Sciatic nerve (tissue), 2 donors: ENCODE data around the gene EXD3. TPM values are rescaled to one million over a fixed set of nuclear protein-coding genes. Genes with fewer than 3 reads are reported as not detected.
"Not testable (repeated sequence)": the region's sequence is repeated elsewhere in the genome, so short reads cannot be mapped to it uniquely, and the experiment has no call there.

Source experiments
- ATAC-seq: fragments of 200-7000 bp; cut with Tn5 transposase; one replicate; pipeline ENCODE4 v1.9.1; 2020; ENCODE audit warnings: mild to moderate bottlenecking, moderate library complexity
- DNase-seq: peaks from one replicate; pipeline ENCODE4 v3.0.0-alpha.2; 2020; ENCODE audit warnings: low spot score
- intact Hi-C: fragments of 100-400 bp; cut with DNase I; formaldehyde crosslinking; loops from one replicate; pipeline ENCODE4 v1.14.2; 2022
- total RNA-seq: library from RNA; stranded (reverse); fragmentation: NEBNext Ultra II Directional; extraction: Animal tissue kit (Norgen Biotek cat#: 25700); gene quantifications from one replicate; pipeline ENCODE4 v1.2.1, GENCODE V29; 2021
- donor health status: DM: no; HTN: no; CAD: no.
- donor health status: DM: no; HTN: no; CAD: no.

Gene EXD3
- total RNA-seq, 1 donor from 2014 or later = 48.1 TPM

DNA sequence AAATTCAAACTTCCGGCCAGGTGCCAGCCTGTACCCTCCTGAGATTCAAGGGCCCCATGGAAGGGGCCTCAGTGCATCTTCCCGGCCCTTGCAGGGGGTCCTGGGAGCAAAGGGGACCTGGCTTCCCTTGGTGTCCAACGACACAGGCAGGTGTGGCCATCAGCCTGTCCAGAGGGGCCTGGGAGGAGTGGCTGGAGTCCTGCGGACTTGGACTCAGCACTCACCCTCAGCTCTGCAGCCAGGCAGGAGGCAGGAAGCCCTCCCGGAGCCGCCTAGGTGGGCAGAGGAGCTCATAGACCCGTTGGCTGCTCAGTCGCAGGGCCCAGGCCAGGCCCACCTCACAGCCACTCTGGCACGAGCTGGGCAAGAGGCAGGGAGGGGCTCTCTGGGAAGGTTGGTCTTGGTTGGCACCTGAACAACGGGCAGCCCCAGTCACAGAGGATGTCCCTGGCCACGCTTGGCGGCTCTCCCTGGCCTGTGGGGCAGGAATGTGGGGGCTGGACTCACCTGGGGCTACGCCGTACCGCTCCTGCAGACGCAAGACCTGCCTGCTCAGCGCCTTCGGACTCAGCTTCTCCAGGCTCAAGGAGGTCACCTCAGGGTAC is 67.1 kb downstream of the EXD3 start:
- ATAC-seq (no peak), DNase-seq (no peak)
- intact Hi-C loops = no loop called here

DNA sequence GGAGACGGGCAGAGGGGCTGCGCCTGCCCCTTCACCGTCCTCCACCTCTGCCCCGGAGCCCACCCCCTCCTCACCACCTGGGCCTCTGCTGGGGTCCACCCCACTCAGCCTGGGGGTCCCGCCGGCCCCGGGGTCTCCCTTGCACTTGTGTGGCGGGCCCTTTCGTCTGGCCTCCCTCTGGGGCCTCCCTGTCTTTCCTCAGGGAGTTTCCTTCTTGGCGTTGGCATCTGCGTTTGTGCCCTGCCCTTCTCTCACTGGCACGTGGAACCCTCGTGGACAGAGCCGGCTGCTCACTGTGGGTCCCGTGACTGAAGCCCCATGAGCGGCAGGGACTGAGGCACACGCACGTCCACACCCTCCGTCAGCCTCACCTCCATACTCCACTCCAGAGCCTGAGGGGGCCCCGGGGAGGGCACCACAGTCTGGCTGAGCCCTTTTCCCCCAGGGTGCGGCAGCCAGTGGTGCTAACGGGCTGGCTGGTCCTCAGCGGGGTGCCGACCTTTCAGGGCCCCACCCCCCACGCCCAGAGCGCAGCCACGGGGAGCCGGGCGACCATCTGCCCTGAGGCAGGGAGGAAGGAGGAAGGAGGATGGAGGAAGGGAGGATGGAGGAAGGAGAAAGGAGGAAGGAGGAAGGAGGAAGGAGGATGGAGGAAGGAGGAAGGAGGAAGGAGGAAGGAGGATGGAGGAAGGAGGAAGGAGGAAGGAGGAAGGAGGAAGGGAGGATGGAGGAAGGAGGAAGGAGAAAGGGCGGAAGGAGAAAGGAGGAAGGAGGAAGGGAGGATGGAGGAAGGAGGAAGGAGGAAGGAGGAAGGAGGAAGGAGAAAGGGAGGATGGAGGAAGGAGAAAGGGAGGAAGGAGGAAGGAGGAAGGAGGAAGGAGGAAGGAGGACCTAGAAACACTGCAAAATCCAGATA is 67.9 kb downstream of the EXD3 start:
- DNase-seq (no peak), ATAC-seq (no peak)
- intact Hi-C loops = no loop called here

DNA sequence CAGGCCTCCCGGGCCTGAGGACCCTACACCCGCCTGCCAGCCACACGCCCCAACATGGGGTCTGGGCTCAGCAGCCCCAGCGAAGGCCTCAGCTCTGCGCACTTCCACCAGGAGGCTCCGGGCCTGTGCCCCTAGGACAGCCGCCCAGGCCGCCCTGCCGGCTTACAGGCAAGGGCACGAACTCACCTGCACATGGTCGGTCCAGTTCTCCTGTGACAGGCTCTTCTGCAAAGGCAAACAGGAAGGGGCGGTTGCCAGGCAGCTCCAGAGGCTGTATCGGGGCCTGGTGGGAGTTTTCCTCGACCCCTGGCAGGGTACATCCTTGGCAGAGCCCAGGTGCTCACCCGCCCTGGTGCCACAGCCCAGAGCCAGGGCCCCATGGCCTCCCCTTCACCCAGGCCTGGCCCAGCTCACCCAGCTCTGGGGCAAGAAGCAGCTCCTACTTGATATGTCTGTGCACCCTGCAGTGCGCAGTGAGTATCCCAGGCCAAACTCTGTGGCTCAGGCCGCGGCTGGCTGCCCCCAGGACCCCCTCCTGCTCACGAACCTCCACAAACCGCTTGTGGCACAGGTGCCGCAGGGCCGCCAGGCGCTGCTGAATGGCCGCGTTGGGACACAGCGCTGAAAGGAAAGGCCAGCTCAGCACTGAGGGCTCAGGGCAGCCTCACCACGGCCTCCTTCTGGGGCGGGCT is 68.7 kb downstream of the EXD3 start:
- ATAC-seq = no peak
- peak; percentile 50 for DNase-seq
- intact Hi-C loops = no loop called here

DNA sequence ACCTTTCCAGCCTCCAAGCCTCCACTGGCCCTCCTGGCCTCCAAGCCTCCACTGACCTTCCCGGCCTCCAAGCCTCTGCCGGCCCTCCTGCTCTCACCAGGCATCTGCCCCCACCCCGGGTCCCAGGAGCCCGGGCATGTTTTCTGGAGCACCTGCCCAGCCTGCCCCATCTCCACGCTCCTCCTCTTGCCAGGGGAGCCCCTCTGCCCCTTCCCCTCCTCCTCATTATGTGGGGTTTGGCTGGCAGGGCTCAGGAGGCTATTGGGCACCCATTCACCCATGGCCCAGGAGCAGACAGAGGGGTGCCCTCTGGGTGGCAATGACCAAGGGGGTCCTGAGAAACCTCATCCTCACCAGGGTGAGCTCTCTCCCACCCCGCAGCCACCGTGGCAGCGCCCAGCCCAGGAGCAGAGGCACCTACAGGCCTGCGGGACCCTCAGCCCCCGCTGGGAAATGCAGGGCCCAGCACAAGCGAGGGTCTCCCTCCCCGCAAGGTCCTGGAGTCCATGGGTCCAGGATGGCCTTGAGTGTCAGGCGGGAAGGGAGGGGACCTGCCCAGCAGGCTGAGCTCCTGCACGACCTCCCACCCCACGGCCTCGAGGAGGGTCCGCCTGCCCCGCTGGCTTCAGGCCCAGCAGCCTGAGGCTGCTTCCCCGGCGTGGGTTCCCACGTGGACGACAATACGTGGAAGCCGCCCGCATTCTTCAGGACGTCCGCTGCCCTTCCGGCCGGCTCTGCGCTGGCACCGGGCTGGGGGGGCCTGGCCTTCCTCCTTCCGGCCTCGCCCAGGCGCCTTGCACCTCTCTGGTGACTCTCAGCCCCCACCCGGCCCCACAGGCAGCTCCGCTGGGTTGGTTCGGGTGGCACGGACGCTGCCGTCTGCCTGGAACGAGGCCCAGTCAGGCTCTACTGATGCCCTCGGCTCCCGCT is 69.5 kb downstream of the EXD3 start:
- intact Hi-C loops = no loop called here
- DNase-seq (no peak), ATAC-seq (no peak)

DNA sequence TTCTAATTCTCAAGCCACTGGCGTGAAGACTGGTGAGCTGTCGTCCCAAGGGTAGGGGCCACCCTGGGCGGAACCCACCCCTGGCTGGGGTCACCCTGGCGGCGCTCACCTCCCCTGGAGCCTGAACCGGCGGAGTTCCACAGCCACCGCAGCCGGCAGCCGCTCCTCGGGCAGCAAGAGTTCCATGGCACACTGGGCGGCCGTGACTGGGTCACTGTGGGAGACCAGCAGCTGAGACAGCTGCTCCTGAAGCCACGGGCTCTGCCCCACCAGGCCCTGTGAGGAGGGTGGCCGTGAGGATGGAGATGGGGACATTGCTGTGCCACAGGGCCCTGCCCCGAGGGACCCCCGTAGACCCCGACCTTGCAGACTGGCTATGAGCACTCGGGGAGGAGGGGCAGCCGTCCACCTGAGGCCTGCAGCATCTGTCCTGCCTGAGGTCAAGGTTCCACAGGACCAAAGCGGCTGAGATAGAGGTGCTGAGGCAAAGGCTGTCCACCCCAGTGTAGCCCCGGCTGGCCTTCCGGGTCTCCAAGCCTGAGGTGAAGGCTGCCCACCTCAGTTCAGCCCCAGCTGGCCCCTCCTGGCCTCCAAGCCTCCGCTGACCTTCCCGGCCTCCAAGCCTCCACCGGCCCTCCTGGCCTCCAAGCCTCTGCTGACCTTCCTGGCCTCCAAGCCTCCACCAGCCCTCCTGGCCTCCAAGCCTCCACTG is 70.3 kb downstream of the EXD3 start:
- ATAC-seq (no peak), DNase-seq (no peak)
- intact Hi-C loops = no loop called here

DNA sequence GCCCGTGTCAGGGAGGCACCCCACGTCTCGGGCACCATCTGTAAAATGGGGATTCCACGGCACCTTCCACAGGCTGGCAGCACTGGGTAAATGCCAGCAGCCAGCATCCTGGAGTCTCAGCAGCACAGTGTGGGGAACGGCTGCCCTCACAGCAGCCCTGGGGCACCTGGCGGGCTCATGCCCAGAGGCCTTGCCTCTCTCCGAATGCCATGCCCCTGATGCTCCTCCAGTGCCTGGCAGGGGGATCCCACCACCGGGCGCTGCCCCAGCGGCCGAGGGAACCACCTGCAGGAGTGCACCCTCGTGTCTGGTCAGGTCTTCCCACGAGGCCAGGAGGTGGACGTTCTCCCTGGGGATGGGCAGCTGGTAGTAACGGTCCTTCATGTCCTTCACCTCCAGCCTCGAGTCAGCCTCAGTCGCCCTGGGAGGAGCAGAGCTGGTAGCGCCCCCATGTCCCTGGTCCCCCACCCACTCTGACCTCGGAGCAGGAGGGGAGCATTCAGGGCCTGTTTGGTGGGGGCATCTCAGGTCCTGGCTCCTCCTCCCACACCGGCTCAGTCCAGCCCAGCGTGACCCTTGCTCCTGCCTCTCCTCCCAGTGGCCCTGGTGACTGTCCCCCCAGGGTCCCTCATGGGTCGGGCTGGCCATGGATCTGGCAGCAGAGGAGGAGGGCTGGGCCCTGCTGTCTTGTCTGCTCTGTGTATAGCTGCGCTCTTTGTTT is 71.0 kb downstream of the EXD3 start:
- intact Hi-C loops = no loop called here
- ATAC-seq = no peak
- no peak for DNase-seq

DNA sequence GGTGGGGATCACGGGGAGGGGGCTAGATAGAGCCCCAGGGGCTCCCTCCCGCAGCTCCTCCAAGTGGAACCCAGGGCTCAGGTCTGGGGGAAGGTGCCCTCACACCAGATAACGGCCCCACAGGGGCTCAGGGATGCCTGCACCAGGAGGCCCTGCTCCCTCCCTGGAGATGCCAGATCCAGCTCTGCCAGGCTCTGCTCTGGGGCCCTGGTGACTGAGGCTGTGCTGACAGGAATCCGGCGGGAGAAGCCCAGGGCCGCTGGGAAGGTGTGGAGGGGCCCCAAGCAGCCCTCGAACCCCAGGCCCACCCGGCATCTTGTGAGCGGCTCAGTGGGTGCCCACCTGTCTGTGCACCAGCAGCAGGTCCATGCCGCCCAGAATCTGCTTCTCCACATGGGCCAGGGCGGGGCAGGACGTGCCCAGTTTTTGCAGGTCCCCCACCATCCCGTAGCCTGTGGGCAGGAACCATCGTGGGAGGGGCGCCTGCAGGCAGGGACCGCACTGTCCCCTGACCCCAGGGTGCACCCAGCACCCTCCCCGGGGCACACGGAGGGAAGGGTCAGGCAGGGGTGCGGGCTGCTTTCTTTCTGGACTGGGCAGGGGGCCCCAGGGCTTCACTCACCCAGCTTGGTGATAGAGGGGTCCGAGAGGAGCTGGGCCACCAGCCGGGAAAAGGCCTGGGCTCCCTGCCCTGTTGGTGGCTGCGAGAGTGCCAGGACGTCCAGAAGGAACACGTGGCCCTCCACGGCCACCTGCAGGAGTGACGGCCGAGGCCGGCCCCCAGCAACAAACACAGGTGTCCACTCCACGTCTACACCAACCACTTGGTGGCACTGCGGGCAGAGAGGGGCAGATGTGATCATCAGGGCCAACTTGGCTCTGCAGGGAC is 72.0 kb downstream of the EXD3 start:
- no peak for ATAC-seq
- no peak for DNase-seq
- intact Hi-C loops = no loop called here

DNA sequence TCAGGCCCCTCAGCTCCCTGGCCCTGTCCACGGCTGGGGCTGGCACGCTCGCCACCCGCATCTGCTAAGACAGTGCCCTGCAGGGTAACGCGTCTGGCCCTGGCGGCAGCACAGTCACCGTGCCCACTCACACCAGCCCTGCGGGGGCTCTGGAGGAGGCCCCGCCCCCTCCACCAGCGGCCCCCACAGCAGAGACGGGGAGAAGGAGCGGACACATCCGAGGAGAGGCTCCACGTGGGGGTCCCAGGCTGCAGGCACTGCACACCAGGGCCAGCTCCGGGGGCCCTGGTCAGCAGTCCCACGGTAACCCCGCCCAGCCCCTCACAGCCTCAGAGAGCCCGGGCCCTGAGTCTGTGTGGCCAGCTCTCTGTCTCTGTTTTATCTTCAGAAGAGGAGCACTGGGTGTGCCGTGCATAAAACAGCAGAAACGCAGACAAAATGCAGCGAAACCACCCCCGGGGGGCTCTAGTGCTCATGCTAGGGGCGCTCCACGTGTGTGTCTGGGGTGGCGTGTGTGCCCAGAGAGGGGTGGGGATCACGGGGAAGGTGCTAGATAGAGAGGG is 73.4 kb downstream of the EXD3 start:
- intact Hi-C loops = no loop called here
- DNase-seq (no peak), ATAC-seq (no peak)

DNA sequence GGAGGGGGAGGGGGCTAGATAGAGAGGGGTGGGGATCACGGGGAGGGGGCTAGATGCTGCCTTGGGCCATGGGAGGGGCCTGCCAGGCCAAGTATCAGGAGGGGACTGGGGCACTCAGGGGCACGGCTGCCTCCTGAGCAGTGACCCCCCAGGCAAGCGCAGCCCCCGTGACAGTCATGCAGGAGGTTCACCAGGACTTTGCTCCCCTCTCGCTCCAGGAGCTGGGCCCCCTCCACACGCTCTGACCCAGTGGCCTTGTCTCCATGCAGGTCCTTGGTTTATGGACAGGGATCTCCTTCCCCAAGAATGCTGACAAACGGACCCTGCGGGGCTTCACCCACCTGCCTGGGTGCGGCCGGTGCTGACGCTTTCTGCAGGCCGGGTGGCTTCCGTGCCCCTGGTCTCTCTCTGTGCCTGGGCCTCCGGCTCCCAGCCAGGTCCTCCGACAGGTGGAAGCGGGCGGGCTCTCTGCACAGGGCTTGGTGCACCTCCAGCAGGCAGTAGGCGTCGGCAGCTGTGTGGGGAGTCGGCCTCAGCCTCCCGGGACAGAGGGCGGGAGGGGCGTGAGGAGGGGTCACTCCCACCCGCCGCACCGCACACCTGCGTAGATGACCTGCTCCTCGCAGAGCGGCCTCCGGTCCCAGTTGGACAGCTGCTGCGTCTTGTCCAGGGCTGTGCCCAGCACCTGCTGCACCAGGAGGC is 74.0 kb downstream of the EXD3 start:
- intact Hi-C loops = no loop called here
- no peak for ATAC-seq
- DNase-seq = no peak

DNA sequence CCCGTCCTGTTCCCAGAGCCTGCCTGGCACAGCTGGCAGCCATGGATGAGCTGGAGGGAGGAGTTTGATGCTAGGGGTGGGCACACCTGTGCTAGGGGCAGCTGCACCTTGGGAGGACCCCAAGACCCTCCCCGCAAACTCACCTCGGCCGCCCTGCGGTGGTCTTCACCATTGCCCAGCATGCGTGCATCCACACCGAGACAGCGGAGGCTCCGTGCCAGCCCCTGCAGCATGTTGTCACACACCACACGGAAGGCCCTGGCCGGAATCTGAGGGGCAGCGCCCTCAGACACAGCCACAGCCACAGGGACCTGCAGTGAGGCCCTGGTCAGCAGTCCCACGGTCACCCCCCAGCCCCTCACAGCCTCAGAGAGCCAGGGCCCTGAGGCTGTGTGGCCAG is 75.0 kb downstream of the EXD3 start:
- intact Hi-C loops = no loop called here
- ATAC-seq = no peak

DNA sequence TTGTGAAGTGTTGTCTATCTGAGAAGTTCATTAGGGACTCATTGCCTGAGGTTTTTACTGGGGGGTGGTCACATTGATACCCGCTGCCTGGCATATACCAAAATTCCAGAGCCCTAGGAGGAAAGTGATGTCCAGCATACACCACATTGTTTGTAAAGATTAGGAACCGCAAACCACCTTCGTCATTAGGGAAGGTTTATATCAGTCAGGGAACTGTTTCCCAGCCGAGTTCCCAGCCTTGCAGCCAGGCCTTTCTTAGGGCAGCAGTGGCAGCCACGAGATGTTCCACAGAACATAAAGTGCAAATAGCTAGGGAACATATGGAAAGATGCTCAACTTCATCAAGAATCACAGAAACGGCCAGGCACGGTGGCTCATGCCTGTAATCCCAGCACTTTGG is 80.5 kb downstream of the EXD3 start:
- DNase-seq = no peak
- ATAC-seq = no peak
- intact Hi-C loops = no loop called here

More for the DNA sequence above, 75.0 kb downstream of the EXD3 start:
- DNase-seq = no peak

DNA sequence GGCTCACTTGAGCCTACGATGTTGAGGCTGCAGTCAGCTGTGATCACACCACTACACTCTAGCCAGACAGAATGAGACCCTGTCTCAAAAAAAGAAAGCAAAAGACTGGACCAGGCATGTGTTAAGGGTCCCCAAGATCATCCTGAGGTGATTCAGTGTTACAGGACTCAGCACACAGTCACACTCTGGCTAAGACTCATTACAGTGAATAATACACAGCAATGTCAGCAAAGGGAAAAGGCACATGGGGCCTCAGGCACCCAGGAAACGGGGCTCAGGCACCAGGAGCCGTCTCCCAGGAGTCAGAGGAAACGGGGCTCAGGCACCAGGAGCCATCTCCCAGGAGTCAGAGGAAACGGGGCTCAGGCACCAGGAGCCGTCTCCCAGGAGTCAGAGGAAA is 81.7 kb downstream of the EXD3 start:
- no peak for ATAC-seq
- intact Hi-C loops = no loop called here

DNA sequence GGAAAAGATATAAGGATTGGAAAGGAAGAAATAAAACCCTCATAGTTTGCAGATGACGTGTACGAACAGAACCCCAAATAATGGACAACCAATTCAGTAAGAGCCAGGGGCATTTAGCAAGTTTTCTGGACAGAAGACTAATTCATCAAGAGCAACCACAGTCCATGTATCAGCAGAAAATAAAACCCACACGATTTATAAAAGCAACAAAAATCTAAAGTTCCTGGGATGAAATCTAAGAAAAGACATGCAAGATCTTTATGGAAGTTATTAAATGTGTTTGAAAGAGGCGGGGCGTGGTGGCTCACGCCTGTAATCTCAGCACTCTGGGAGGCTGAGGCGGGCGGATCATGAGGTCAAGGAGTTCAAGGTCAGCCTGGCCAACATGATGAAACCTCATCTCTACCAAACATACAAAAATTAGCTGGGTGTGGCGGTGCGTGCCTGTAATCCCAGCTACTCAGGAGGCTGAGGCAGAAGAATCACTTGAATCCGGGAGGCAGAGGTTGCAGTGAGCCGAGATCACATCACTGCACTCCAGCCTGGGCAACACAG is 83.0 kb downstream of the EXD3 start:
- DNase-seq, intact Hi-C loops, ATAC-seq: not testable (repeated sequence)

More for the DNA sequence above, 81.7 kb downstream of the EXD3 start:
- DNase-seq = no peak

DNA sequence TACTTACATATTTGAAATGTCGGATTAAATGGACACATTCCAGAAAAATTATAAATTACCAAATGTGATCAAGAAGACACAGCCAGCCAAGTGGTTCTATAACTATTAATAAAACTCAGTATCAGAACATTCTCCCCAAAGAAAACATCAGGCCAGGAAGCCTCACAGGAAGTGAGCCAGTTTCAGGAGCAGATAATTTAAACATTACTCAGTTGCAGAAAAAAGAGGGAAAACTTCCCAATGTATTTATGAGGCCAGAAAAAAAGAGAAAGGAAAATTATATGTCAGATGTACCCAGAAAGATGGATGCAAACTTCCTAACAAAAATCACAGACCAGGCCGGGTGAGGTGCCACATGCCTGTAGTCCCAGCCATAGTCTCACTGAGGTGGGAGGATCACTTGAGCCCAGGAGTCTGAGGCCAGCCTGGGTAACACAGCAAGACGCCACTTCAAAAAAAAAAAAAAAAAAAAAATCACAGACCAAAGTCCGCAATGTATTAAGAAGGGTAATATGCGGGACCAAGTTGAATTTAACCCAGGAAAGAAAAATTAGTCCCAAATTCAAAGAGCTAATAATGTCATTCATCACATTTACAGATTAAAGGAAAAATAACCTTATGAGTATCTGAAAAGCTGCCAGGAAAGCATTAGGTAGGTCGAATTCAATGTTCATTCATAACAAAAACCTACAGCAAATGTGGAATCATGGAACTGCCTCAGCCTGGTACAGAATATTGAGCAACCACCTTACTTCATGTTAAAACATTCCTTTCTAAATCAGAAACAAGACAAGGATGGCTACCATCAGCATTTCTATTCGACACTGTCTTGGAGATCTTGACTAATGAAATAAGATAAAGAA is 83.7 kb downstream of the EXD3 start:
- ATAC-seq = no peak
- DNase-seq = no peak
- intact Hi-C loops = no loop called here

DNA sequence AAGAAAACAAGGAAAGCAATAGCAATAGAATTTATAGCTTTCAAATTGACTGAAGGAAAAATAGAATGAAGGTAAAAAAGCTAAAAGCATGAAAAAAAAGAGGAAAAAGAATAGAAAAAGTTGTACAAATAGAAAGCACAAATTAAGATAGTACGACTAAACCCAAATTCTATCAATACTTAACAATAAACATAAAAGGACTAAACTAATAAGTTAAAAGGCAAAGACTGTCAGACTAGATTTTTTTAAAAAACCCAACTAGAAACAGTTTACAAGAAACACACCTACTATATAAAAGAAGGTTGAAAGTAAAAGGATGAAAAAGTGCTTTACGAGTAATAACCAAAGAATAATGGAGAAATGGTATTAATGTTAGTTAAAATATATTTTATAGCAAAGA is 86.2 kb downstream of the EXD3 start:
- no peak for ATAC-seq
- DNase-seq = no peak
- intact Hi-C loops = no loop called here
